Caki2 (cell line): Measurements from ENCODE around the gene SLC28A1. TPM values are rescaled to one million over a fixed set of nuclear protein-coding genes. Genes with fewer than 3 reads are reported as not detected.

Experiments used
- DNase-seq: peaks from one replicate; pipeline ENCODE4 v3.0.0-alpha.2; 2015; ENCODE audit warnings: low read depth
- in situ Hi-C: cut with HindIII; loops from 2 replicates; pipeline ENCODE4 v1.10.0; 2016; ENCODE audit warnings: low sequenced_read_pairs, low pct_unique_long_range_greater_than_20kb, mixed read lengths
- total RNA-seq: library from RNA; depleted of rRNA; stranded (reverse); fragments of >200 nt; shearing (Covaris generic); gene quantifications from 2 replicates; pipeline ENCODE4 v1.2.3, GENCODE V29; 2014; ENCODE audit warnings: low replicate concordance

Gene SLC28A1
- total RNA-seq, 1 experiment from 2014 or later: not detected

- in situ Hi-C loops: no loop called here
- DNase-seq: peak; percentile 11
Observed at GRCh38 chr15:84947947-84948830, 63.7 kb downstream of the SLC28A1 start.

- no peak for DNase-seq
- in situ Hi-C loops: no loop called here
Observed at GRCh38 chr15:84949043-84949442, 64.6 kb downstream of the SLC28A1 start.

GRCh38 chr15:84949845-84950569 is 65.5 kb downstream of the SLC28A1 start:
- DNase-seq: peak; percentile 18
- in situ Hi-C loops: no loop called here

- in situ Hi-C loops: no loop called here
- DNase-seq: no peak
Observed at GRCh38 chr15:84950570-84951111, 66.2 kb downstream of the SLC28A1 start.

- in situ Hi-C loops: no loop called here
- DNase-seq: no peak
Observed at GRCh38 chr15:84951736-84952135, 67.3 kb downstream of the SLC28A1 start.

- in situ Hi-C loops: no loop called here
- no peak for DNase-seq
Observed at GRCh38 chr15:84953136-84953535, 68.7 kb downstream of the SLC28A1 start.

GRCh38 chr15:84953726-84954125 is 69.3 kb downstream of the SLC28A1 start:
- no peak for DNase-seq
- in situ Hi-C loops: no loop called here

GRCh38 chr15:84955089-84955848 is 70.8 kb downstream of the SLC28A1 start:
- in situ Hi-C loops: no loop called here
- peak; percentile 55 for DNase-seq

GRCh38 chr15:84956199-84956598 is 71.7 kb downstream of the SLC28A1 start:
- in situ Hi-C loops: no loop called here
- DNase-seq: no peak

- in situ Hi-C loops: no loop called here
- DNase-seq: no peak
Observed at GRCh38 chr15:84960391-84961113, 76.1 kb downstream of the SLC28A1 start.

- DNase-seq: no peak
- in situ Hi-C loops: no loop called here
Observed at GRCh38 chr15:84961114-84961452, 76.6 kb downstream of the SLC28A1 start.

GRCh38 chr15:84961707-84962106 is 77.2 kb downstream of the SLC28A1 start:
- in situ Hi-C loops: no loop called here
- no peak for DNase-seq

GRCh38 chr15:84962955-84963354 is 78.5 kb downstream of the SLC28A1 start:
- in situ Hi-C loops: no loop called here

GRCh38 chr15:84967380-84967779 is 82.9 kb downstream of the SLC28A1 start:
- no peak for DNase-seq
- in situ Hi-C loops: no loop called here

More at GRCh38 chr15:84962955-84963354, 78.5 kb downstream of the SLC28A1 start:
- no peak for DNase-seq

- in situ Hi-C loops: no loop called here
Observed at GRCh38 chr15:84968301-84968700, 83.8 kb downstream of the SLC28A1 start.

GRCh38 chr15:84969257-84969656 is 84.8 kb downstream of the SLC28A1 start:
- in situ Hi-C loops: no loop called here
- DNase-seq: no peak

More at GRCh38 chr15:84968301-84968700, 83.8 kb downstream of the SLC28A1 start:
- DNase-seq: no peak

- DNase-seq: no peak
- in situ Hi-C loops: no loop called here
Observed at GRCh38 chr15:84970843-84971242, 86.4 kb downstream of the SLC28A1 start.
